Renal cortex interstitium (tissue), 11 donors: Measurements from ENCODE around the gene CTAGE1. TPM values are rescaled to one million over a fixed set of nuclear protein-coding genes. Genes with fewer than 3 reads are reported as not detected.
"Not testable (repeated sequence)": the region's sequence is repeated elsewhere in the genome, so short reads cannot be mapped to it uniquely, and the experiment has no call there.

ENCODE experiments used
- DNase-seq, 11 donors: peaks; one replicate each; pipeline ENCODE4 v3.0.0-alpha.2; 2013; ENCODE audit warnings: low read depth in 9 of 11, low spot score in 4 of 11; ENCODE audit errors: extremely low read depth in 1 of 11
- polyA plus RNA-seq, 3 donors: library from polyadenylated mRNA; unstranded; fragments of 120-200 nt; gene quantifications; one replicate each; pipeline ENCODE4 v1.2.1, GENCODE V29; 2013; ENCODE audit not compliant: insufficient read length in 3 of 3

Gene CTAGE1
- polyA plus RNA-seq, 3 donors: 0.06 TPM; not detected in 2

DNA sequence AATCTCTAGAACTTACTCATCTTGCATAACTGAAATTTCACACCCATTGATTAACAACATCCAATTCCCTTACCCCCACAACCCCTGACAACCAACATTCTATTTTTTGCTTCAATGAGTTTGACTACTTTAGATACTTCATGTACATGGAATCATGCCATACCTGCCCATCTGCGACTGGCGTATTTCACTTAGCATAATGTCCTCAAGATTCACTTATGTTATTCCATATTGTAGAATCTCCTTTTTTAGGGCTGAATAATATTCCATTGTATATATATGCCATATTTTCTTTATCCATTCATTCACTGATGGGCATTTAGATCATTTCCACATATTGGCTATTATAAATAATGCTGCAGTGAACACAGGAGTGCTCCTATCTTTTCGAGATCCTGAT lies 13.8 kb downstream of the CTAGE1 start:
- DNase-seq: no peak

DNA sequence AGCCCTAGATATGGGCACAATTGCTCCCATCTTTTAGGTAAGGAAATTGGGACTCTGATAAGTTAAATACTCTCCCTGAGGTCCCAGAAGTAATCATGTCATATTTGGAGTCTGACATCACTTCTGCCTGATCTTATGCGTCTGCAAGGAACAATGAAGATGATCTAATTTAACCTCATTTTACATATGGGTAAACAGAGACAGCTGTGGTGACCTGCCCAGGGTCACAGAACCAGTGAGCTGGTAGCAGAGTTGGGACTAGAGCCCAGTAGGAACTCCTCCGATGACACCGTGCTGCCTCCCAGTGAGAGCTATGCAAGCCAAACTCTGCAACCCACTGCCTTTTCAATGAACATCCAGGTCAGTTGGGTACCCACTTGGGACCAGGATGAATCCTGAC lies 17.8 kb downstream of the CTAGE1 start:
- no peak for DNase-seq

DNA sequence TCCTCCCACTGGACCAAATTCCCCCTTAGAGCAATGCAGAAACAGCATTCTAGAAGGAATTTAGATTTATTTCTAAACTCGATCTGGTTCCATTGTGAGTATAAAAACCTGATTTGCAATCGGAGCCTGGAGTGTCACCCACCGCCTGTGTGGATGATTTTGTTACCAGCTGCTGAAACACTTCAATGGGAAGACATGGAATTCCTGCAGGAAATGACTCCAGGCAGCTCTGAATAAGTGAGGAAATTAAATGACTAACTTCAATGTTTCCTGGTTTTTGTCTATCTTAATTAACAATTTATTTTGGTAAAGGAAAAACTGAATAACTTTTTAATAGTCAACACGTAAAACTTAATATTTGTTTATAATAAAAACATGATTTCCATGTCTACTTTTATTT lies 19.3 kb downstream of the CTAGE1 start:
- DNase-seq: no peak

DNA sequence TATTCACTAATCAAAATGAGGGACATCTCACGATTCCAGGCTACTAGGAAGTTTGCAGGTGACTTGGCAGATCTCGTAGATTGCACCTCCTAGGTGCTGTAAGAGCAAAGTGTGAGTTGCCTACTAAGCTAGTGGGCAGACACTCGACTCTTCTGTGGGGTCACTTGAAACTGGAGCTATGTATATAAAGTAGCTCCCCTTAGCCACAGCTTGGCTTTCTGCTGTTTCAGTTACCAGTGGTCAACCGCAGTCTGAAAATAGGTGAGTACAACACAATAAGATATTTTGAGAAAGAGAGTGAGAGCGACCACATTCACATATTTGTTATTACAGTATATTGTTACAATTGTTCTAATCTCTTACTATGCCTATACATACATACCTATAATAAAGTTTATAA lies 23.3 kb downstream of the CTAGE1 start:
- no peak for DNase-seq

DNA sequence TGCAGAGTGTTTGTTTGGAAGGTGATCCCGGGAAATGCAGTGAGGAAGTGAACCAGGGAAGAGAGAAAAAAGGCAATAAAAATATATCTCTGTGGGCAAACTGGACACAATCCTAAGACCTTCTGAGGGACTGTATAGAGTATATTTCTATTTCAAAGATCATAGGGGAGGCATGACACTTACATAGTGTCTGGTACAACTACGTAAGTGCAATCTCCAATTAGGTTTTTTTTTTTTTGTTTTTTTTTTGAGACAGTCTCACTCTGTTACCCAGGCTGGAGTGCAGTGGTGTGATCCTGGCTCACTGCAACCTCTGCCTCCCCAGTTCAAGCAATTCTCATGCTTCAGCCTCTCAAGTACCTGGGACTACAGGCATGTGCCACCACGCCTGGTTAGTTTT lies 24.6 kb downstream of the CTAGE1 start:
- DNase-seq: not testable (repeated sequence)

DNA sequence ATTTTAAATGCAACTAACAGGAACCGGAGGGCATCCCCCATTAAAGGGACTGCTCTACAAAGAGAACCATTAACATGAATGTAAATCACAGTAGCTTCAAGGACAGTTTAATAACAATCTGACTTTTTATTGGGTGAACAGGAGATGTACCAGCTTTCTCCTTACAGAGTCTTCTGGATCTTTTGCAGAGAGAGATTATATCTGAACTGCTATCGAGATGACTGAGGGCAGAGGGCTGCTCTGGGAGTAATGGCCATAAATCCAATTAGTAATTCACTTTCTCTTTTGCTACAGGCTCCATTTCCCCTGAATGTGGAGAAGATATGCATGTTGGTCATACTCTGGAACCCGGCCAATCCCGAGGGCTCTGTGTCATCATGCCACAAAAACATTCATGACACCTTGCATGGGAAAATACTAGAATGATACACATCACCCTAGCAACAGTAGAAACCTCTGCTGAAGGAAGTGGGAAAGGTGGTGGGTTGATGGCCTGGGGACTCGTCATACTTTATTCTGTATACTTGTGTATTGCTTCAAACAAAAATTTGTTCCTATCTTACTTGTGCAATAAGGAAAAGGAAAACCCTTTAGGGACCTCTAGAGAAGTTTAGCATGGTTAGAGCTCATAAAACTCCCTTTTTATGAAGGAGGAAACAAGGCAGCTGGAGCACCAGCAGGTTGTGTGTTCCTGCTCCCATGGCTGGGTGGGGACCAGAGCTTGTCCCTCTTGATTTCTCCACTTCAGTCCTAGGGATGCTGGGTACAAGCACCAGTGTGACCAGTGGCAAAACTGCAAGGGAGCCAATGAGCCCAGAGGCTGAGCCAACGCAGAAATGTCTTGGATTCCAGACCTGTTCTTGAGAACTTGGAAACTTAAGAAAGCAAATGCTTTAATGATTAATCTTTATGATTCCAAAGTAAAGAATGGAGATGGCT lies 26.0 kb downstream of the CTAGE1 start:
- DNase-seq: peak in 9 of 11 donors; percentile 7 to 39 (median 30)

DNA sequence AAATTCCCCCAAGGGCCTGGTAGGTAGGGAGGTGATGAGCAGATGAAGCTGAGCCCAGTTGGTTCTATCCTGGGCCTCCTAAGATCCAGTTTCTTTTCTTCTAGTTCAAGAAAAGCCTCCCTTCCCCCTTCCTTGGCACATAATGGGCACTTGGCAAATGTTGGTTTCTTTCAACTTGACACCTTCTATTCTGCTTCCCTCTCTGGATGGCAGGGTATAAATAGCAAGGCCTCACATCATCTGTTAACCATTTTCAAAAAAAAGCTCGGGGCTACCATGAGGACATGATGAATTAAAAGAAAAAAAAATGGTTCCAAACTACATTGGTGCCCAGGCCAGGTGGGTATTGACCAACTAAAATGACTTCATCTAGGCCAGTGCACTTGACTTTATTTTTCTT lies 29.9 kb downstream of the CTAGE1 start:
- no peak for DNase-seq

DNA sequence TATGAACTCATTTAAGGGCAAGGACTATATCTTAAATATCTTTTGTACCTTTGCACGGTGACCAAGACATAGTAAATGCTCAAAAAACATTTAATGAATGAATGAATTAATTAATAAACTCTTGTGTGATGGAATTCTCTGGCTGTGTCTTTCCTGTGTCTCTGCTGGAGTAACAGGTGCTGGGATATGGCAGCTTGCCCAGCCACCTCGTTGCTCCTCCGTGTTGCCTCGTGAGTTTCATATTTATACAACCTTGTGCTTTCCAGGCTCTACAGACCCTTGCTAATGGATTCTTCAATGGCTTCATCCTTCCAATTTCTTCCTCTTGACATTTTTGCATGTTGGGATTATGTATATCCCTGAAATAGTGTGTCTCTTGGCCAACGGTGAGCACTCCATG lies 30.4 kb downstream of the CTAGE1 start:
- no peak for DNase-seq

DNA sequence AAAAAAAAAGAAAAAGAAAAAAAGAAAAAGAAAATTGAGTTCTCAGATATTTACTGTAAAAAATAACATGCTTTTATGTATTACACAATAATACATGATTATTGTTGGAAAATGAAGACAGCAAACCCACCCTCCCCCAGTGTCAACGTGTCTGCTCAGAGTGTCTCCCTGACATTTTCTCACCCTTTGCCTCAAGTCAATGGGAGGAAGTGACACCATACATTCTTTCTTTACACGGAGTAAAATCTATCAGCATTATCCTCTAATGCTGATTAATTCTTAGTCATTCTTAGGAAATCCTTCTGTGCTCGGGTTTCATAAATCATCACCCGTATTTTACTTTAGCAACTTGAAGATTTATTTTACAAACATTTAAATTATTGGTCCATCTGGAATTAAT lies 32.0 kb downstream of the CTAGE1 start:
- DNase-seq: no peak

DNA sequence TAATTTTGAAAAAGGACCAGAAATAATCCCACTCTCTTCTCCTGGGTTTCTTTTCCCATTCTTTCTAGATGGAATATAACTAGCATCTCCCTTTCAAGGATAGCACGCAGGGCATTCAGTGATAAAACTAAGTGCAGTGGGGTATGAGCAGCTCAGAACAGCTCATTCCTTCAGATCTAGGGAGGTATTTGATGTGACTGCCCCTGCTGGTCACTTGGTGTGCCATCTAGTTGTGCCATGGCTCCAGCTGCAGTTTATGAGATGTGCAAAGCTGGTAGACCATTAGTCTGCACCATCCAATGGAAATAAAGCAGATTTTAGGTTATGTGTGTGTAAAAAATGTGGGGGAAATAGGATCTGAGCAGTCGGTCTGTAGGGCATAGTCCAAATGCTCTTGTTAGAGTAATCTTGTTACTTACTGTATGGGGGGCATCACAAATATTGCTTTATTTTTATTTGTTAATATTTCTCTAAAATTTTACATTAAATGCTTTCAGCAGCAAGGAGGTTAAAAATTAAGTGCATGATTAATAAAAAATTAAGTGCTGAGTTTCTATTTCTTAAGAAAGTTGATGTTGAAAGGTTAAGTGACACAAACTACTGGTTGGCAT lies 38.9 kb downstream of the CTAGE1 start:
- peak in 2 of 11 donors; percentile 7 to 18 for DNase-seq

DNA sequence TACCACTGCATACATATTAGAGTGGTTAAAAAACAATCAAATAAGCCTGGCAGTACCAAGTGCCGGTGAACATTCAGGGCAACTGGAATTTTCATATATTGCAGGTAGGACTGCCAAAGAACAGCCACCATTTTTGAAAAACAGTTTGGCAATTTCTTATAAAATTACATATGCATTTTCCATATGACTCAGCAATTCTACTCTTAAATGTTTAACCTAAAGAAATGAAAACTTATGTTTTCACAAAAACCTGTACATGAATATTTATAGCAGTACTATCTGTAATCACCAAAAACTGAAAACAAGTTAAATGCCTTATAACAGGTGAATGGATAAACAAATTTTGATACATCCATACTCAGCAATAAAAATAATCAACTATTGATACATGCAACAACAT lies 39.9 kb downstream of the CTAGE1 start:
- DNase-seq: no peak

DNA sequence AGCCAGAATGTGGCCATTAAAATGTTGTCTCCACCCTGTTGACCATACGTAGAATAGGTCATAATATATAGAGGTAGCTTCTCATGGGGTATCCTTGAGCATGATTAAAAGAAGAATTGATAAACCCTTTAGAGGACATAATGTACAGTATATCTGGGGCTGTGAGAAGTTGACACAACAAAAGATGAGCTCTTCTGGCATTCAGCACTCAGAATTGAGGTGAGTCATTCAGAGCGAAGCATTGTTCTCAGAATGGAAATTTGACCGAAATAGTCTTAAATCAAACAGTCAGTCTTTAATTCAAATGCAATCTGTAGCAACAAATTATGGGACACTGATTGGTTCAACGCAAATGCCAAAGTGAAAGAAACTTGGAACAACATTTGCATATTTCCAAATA lies 47.3 kb downstream of the CTAGE1 start:
- no peak for DNase-seq

DNA sequence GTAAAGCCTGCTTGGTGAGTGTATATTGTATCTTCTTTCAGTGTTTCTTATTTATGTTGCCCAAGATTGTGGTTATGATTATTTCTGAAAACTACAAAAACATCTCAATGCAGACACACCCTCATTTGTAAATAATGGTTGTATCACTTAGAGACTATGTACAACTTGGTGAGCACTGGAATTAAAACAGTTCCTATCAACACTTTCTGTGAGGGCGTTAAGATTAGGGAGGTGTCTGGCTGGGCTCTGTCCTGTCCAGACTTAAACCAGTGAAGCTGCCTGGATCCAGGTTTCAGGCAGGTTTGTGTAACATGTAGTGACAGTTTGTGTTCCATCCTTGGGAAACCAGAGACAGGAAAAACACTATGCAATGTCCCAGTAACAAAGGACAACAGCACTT lies 49.7 kb downstream of the CTAGE1 start:
- no peak for DNase-seq

DNA sequence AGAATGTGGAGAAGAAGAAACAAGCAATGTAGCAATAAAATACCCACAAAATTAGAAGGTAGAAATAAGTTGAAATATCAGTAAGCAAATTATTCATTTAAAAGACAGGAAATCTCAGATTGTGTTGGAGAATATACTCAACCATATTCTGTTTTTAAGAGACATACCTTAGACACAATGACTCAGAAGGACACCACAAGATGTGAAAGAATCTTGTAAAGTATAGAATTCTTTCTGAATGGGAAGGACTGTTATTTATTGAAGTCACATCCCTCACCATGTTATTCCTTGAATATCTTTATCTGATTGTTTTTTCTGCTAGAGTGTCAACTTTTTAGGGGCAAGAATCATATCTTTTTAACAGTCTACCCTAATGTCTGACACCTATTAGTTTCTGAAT lies 50.4 kb downstream of the CTAGE1 start:
- DNase-seq: no peak

DNA sequence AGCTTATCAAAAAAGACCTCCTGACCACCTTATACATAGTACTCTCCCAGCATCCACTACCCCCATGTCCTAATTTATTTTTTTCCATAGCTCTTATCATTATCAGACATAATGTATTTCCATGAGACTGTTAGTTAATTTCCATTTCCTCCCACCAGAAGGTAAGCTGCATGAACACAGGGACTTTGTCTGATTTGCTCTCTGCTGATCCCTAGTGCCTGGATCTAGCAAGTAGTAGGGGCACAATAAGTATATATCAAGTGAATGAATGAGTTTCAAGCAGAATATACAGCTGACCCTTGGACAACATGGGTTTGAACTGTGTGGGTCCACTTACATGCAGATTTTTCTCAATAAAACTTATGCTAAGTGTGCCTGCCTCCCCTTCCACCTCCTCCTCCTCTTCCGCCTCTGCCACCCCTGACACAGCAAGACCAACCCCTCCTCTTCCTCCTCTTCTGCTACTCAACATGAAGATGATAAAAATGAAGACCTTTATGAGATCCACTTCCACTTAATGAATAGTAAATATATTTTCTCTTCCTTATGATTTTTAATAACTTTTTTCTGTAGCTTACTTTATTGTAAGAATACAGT lies 53.8 kb downstream of the CTAGE1 start:
- DNase-seq: no peak

Other genes starting within 250 kb of the CTAGE1 start
- gene GATA6, start 248.3 kb downstream of the CTAGE1 start, polyA plus RNA-seq: 1 to 10 TPM; 7.8 to 9.9 (median 9.2) TPM